Central memory CD4-positive, alpha-beta T cell (primary cell): ENCODE data around the gene ZNF853.
"Not testable (repeated sequence)": the region's sequence is repeated elsewhere in the genome, so short reads cannot be mapped to it uniquely, and the experiment has no call there.

ENCODE experiments used
- DNase-seq: peaks from one replicate; pipeline ENCODE4 v3.0.0; 2022
- total RNA-seq, 3 experiments: gene quantifications; one replicate each; lab custom pipeline; 2026; lab: John Stamatoyannopoulos, UW

ZNF853 gene
- 2.5 to 8.9 (median 2.9) reads per million in 3 experiments for total RNA-seq

GRCh38 chr7:6614953-6615722 lies at the start of gene ZNF853:
TSS of gene ZNF853 (plus strand) at chr7:6615610. CDS start at chr7:6616175, 565 bp downstream.
- no peak for DNase-seq

DNA sequence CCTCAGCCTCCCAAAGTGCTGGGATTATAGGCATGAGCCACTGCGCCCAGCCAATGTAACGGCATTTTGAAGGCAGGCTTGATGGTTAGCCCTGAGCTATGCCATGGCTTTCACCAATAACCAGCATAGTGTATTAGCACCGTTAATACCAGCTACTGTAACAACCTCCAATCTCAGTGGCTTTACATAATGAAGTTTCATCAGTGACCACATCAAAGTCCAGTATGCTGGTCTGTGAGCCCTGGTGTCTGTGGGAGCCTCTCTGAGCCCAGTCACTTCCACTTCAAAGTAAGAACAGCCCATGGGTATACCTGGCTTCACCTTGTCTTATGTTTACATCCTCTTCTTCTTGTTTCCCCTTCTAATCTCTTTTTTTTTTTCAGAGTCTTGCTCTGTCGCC lies 49.8 kb upstream of the ZNF853 start:
- no peak for DNase-seq

GRCh38 chr7:6567886-6568285 lies 47.5 kb upstream of the ZNF853 start:
- no peak for DNase-seq

GRCh38 chr7:6571160-6571779 lies 44.1 kb upstream of the ZNF853 start:
- no peak for DNase-seq

DNA sequence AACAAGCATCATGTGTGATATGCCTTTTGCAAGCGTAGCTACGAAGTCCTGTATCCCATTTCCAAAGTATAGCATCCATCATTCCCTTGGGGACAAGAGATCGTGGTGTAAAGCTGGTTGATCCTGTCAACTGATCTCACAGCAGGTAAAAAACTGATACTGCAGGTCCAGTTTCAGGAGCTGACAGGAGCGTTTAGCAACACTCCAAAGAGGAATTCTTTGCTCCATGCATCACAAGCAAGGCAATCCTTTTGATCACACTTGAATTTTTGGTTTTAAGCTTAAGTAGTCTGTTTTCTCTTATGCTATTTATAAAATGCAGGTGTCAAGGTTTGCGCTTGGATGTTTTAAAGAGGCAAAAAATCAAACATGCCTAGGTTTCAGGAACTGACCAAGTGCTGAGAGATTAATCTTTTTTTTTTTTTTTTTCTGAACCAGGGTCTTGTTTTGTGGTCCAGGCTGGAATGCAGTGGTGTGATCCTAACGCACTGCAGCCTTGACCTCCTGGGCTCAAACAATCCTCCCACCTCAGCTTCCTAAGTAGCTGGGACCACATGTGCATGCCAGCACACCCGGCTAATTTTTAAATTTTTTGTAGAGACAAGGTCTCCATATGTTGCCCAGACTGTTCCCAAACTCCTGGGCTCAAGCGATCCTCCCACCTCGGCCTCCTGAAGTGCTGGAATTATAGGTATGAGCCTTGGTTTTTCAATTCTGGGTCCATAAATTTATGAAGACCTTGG lies 40.0 kb upstream of the ZNF853 start:
- no peak for DNase-seq

DNA sequence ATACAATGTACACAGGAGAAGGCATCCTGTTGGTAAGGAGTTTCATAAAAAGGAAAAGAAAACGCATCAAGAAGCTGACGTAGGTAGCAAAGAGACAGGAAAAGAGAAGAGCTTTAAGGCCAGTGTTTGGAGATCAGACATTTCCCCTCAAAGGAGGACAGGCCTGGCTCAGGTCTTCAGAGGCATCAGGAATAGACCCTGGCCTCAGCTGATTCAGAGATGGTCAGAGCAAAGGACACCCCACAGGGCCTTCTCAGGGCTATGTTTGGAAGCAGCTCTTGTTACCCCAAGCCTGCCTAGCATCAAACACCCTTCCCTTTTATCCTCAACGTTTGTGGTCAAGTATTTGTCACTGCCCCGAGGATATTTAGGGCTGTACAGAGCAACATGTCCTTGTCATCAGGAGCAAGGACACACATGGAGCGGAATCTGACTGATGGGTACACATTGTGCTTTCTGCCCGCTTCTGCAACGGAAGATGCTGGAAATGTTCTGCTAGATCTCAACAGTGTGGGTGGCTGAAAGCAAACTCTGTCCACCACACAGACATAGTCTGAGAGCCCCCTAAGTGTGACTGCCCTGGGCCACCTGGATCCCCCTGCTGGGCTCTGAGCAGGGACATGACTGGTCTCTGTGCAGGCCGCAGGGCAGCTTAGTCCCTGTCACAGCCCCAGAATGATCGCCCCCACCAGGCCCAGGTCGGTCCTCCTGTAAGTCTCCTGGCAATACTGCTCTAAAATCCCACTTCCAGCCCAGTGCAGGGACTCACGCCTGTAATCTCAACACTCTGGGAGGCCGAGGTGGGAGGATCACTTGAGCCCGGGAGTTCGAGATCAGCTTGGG lies 39.2 kb upstream of the ZNF853 start:
- DNase-seq, result no peak

- DNase-seq, result not testable (repeated sequence)
Observed at GRCh38 chr7:6576867-6577368, 38.5 kb upstream of the ZNF853 start.

- peak; percentile 78 for DNase-seq
Observed at GRCh38 chr7:6577369-6578113, 37.9 kb upstream of the ZNF853 start, which contains the start of gene ZDHHC4. TSS of gene ZDHHC4 (plus strand) at chr7:6577454. CDS start at chr7:6580562, 3,108 bp downstream.

- DNase-seq, result no peak
Observed at GRCh38 chr7:6578114-6579084, 37.0 kb upstream of the ZNF853 start.

DNA sequence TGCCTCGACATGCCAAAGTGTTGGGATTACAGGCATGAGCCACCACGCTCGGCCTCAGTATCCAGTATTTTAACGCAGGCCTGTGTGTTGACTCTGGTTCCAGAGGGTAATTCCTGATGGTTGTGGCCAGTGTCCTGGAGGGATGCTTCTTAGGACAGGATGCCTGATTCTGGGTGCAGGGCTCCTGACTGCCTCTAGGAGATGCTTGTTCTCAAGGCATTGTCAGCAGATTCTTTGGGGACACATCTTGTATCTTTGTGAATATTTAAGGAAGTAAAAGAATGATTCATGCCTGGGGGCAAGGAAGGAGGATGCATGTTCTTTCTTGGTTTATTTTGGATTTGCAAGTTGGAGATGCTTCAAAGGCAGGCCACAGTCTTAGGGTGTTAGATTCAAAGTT lies 36.0 kb upstream of the ZNF853 start:
- no peak for DNase-seq

DNA sequence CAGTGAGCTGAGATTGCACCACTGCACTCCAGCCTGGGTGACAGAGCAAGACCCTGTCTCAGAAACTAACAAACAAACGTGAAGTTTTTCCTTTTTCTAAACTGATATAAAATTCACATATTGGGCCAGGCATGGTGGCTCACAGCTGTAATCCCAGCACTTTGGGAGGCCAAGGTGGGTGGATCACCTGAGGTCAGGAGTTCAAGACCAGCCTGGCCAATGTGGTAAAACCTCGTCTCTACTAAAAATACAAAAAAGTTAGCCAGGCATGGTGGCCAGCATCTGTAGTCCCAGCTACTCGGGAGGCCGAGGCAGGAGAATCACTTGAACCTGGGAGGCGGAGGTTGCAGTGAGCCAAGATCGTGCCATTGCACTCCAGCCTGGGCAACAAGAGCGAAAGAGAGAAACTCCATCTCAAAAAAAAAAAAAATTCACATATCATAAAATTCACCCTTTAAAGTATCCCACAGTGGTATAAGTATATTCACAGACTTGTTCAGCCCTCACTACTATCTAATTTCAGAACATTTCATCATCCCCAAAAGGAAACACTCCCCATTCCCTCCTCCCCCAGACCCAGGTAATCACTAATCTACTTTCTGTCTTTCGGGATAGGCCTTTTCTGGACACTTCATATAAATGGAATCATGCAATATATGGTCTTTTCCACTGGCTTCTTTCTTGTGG lies 29.5 kb upstream of the ZNF853 start:
- not testable (repeated sequence) for DNase-seq

DNA sequence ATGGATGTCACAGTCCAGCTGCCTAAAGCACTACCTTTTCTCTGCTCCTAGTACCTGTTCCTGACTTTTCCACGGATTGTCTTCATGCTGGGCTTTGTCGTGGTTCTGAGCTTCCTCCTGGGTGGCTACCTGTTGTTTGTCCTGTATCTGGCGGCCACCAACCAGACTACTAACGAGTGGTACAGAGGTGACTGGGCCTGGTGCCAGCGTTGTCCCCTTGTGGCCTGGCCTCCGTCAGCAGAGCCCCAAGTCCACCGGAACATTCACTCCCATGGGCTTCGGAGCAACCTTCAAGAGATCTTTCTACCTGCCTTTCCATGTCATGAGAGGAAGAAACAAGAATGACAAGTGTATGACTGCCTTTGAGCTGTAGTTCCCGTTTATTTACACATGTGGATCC lies 26.8 kb upstream of the ZNF853 start:
- no peak for DNase-seq

DNA sequence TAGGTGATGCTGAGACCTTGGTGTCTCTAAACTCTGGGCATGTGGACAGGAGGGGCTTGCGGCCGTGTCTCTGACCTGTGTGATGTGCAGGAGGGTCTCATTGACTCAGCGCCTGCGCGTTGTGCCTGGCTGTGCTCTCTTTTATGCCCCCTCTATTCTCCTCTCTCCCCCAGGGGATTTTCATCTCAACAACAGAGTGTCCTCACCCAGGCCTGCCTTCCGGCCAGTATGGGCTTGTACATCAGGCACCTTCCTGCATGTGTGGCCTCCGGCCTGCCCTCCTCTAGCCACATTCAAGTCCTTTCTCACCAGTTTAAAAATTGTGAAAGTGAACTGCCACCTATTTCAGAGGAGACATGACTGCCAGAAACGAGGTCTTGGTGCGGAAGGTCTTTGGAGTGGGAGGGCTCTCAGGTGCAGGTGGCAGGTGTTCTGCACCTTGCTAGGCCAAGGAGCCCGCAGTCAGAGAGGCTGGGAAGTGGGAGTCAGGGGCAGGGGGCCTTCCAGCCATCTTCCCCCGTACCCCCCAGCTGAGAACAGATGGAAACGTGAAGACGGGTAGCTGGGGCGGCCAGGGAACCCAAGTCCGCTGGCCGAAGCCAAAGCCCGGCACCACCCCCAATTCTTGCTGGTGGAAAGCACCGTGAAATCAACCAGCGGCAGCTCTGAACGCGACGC lies 26.1 kb upstream of the ZNF853 start:
- no peak for DNase-seq

DNA sequence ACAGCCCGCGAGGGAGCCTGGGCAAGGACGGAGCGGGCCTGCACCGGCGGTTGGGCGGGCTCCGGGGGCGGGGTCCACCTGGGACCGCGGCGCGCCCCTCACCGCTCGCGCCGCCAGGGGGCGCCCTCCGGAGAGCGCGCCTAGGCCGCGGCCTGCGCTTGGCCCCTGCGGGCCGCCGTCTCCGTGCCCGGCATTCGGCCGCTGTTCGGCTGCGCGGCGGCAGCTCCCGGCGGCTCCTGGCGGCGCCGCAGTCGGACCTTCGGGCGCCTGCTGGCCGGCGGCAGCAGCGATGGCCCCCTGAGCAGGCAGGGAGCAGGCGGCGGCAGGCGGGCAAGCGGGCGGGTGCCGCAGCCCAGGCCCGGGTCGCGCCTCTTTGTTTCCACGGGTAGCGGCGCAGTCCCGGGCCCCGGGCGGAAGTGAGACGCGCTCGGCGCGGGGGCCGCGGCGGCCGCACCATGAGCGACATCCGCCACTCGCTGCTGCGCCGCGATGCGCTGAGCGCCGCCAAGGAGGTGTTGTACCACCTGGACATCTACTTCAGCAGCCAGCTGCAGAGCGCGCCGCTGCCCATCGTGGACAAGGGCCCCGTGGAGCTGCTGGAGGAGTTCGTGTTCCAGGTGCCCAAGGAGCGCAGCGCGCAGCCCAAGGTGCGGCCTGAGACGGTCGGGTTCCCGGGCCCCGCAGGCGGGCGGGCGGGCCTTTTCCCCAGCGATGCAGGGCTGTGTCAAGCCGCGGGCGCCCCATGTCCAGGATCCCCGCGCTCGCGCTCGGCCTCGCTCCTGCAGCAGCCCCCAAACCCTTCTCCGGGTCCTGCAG lies 25.4 kb upstream of the ZNF853 start, which contains the start of gene INTS15:
Gene INTS15 (plus strand): TSS at position 193 of the 816 bp plus-strand sequence. CDS start 263 bp downstream, at position 456.
- peak; percentile 87 for DNase-seq

DNA sequence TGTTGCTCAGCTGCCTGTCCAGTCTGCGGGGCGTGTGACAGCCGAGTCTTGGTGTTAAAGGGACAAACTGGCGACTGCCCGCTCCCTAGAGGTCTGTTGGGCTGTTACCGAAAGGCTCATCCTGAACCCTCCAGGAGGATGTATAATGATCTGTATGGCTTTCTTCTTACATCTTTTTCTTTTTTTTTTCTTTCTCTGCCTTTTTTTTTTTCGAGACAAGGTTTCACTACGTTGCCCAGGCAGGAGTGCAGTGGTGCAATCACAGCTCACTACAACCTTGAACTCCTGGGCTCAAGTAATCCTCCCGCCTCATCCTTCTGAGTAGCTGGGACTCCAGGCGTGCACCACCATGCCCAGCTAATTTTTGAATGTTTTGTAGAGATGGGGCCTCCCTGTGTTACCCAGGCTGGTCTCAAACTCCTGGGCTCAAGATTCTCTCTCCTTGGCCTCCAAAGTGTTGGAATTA lies 24.7 kb upstream of the ZNF853 start:
- no peak for DNase-seq

DNA sequence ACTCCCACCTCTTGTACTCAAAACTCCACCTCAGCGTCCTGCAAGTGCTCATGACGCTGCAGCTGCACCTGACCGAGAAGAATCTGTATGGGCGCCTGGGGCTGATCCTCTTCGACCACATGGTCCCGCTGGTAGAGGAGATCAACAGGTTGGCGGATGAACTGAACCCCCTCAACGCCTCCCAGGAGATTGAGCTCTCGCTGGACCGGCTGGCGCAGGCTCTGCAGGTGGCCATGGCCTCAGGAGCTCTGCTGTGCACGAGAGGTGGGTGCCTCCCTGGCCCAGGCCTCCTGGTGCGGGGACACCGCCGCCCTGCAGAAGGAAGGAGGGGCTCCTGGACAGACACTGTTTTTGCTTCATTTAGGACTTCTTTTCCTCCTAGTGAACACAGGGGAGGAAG lies 15.3 kb upstream of the ZNF853 start:
- DNase-seq, result no peak

DNA sequence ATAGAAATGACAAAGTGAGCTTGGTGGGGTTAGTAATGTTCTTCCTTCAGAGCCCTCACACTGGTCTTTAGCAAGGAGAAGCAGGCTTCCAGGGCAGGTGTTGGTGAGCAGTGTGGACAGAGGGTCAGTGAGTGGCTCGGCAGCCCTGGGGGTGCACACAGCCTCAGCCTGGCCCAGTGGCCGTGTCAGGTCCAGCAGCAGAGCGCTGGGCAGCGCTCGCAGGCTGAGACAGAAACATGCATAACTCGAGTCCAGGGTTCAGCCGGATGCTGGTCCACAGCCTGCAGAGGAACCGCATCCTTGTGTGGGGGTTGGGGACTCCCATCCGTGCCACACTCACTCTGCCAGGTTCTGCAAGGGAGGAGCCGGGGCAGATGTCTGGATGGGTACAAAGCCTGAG lies 11.0 kb upstream of the ZNF853 start:
- DNase-seq, result no peak
